HL-60 (cell line): ENCODE results near the gene IRF8.

Experiments used
- DNase-seq, 2 experiments: peaks; one replicate each; pipeline ENCODE4 v3.0.0-alpha.2; 2010 to 2020; ENCODE audit warnings: low read depth in 1 of 2, low spot score in 1 of 2
- H3K27ac ChIP-seq: fragments of 250-450 bp; sonication (Bioruptor Pico); replicated peaks from 2 replicates; pipeline ENCODE4 v1.5.1; 2020; ENCODE audit warnings: mild to moderate bottlenecking, moderate library complexity
- H3K27me3 ChIP-seq: fragments of 250-450 bp; sonication (Bioruptor Pico); 2 replicates; pipeline ENCODE4 v1.5.1; 2021; ENCODE audit warnings: mild to moderate bottlenecking, moderate library complexity; ENCODE audit not compliant: insufficient read depth, poor library complexity, severe bottlenecking
- H3K4me3 ChIP-seq: replicated peaks from 2 replicates; pipeline ENCODE4 v1.5.1; 2011; ENCODE audit warnings: mild to moderate bottlenecking, control low read depth, low read length; ENCODE audit not compliant: insufficient read depth
- CTCF ChIP-seq: IDR thresholded peaks from one replicate; pipeline ENCODE4 v1.5.1; 2011; ENCODE audit warnings: low read length, control low read depth, inconsistent platforms; ENCODE audit not compliant: insufficient read depth
- GABPA ChIP-seq: IDR thresholded peaks from 2 replicates; pipeline ENCODE4 v1.6.1; 2012; ENCODE audit warnings: low read depth
- POLR2AphosphoS5 ChIP-seq: IDR thresholded peaks from 2 replicates; pipeline ENCODE4 v1.6.1; 2012; ENCODE audit warnings: low read depth
- REST ChIP-seq: IDR thresholded peaks from 2 replicates; pipeline ENCODE4 v1.6.1; 2012; ENCODE audit warnings: low read depth; ENCODE audit not compliant: insufficient replicate concordance
- SPI1 ChIP-seq: IDR thresholded peaks from 2 replicates; pipeline ENCODE4 v1.6.1; 2012; ENCODE audit warnings: low read depth, mild to moderate bottlenecking, borderline replicate concordance
- long read RNA-seq: library from polyadenylated mRNA; unstranded; transcript quantifications from one replicate; pipeline ENCODE4 v2.0.0, GENCODE V29; 2020

IRF8 gene
- long read RNA-seq: 0 reads

GRCh38 chr16:85898521-85899442 is at the start of gene IRF8:
IRF8 (plus strand) TSS chr16:85899162; CDS start chr16:85903016, 3,854 bp downstream.
- TF ChIP-seq SPI1 (no peak), CTCF (no peak), POLR2AphosphoS5 (no peak), REST (no peak), GABPA (no peak)
- no peak for DNase-seq
- Histone ChIP-seq H3K4me3 (peak within 1 kb of the TSS; percentile 61), H3K27me3 (no peaks in the 10 kb centered on the region), H3K27ac (no peak within 1 kb of the TSS)

- H3K4me3 ChIP-seq: no peak overlapping the region
- no peak for DNase-seq
Measured at GRCh38 chr16:85849388-85849787, 49.6 kb upstream of the IRF8 start.

More at GRCh38 chr16:85849388-85849787, 49.6 kb upstream of the IRF8 start:
- TF ChIP-seq CTCF (no peak), GABPA (no peak), POLR2AphosphoS5 (no peak), REST (no peak), SPI1 (no peak)
- Histone ChIP-seq H3K27ac (no peak overlapping the region), H3K27me3 (no peaks in the 10 kb centered on the region)
